K562 (cell line): ENCODE results near the gene CAMK2G. TPM values are rescaled to one million over a fixed set of nuclear protein-coding genes. Genes with fewer than 3 reads are reported as not detected.
A peak's percentile ranks its signal among the peaks of the same experiment; 100 is the strongest.

Source experiments
- ATAC-seq: fragments of 200-7000 bp; cut with Tn5 transposase; 3 replicates; pipeline ENCODE4 v1.9.1; 2020; ENCODE audit warnings: moderate library complexity
- BruUV-seq: library from RNA; stranded (reverse); fragments of 400-500 nt; replicated peaks from 2 replicates; lab custom pipeline; 2021; lab: Mats Ljungman, UMichigan
- CTCF ChIA-PET: fragments of 300-600 bp; formaldehyde crosslinking; extraction: SDS; loops from one replicate; lab custom pipeline; 2021; ENCODE audit warnings: low intra/inter-chr PET ratio; lab: Yijun Ruan, JAX
- POLR2A ChIA-PET: fragments of 300-600, 350-650 bp; sonication (Branson Sonifier 250); formaldehyde crosslinking; extraction: SDS; loops from one replicate; lab custom pipeline; 2021; ENCODE audit warnings: antibody characterized with exemption, inconsistent platforms; lab: Yijun Ruan, JAX
- DNase-seq, 4 experiments: peaks; one replicate each; pipeline versions ENCODE4 v3.0.0 to v3.0.0-alpha.2; 2011 to 2018; ENCODE audit warnings: low spot score in 3 of 4, mixed read lengths in 3 of 4; ENCODE audit errors: extremely low read depth in 1 of 4
- FAIRE-seq: peaks from 2 replicates; lab custom pipeline; 2011; peaks lifted over from hg19 to GRCh38; lab: Jason Lieb, UNC
- H2AFZ ChIP-seq: 2 replicates; pipeline ENCODE4 v1.6.0; 2011; ENCODE audit warnings: low read depth, low read length, control low read depth, inconsistent platforms
- H3K27ac ChIP-seq: fragments of 200-600 bp; 3 replicates; pipeline ENCODE4 v1.8.0; 2011; ENCODE audit warnings: low read depth, mild to moderate bottlenecking, control low read depth, inconsistent platforms, low read length, moderate library complexity, mixed read lengths; ENCODE audit errors: extremely low read depth
- H3K27me3 ChIP-seq, 2 experiments: fragments of 300-600 bp in 1 of 2; 2 replicates in 1 of 2; 3 replicates in 1 of 2; pipeline versions ENCODE4 v1.6.0 to v1.8.0; 2011; ENCODE audit warnings: inconsistent platforms in 2 of 2, low read length in 2 of 2, mild to moderate bottlenecking in 1 of 2, mixed read lengths in 1 of 2, moderate library complexity in 1 of 2; ENCODE audit not compliant: control insufficient read depth in 2 of 2, insufficient read depth in 2 of 2
- H3K36me3 ChIP-seq: fragments of 300-600 bp; 3 replicates; pipeline ENCODE4 v1.8.0; 2011; ENCODE audit warnings: mild to moderate bottlenecking, low read length, inconsistent platforms; ENCODE audit not compliant: control insufficient read depth, insufficient read depth
- H3K4me1 ChIP-seq, 2 experiments: fragments of 200-600 bp in 1 of 2; replicated peaks in 1 of 2; 2 replicates in 1 of 2; 3 replicates in 1 of 2; pipeline versions ENCODE4 v1.5.1 to v1.8.0; 2011; ENCODE audit warnings: inconsistent platforms in 2 of 2, low read length in 2 of 2, mild to moderate bottlenecking in 1 of 2, mixed read lengths in 1 of 2, moderate library complexity in 1 of 2; ENCODE audit not compliant: control insufficient read depth in 2 of 2, insufficient read depth in 2 of 2
- H3K4me2 ChIP-seq: 2 replicates; pipeline ENCODE4 v1.6.1; 2011; ENCODE audit warnings: low read length, control low read depth, inconsistent platforms, mixed read lengths; ENCODE audit not compliant: insufficient read depth
- H3K4me3 ChIP-seq: fragments of 200-600 bp; sonication (generic), shearing (Covaris generic); 2 replicates; pipeline ENCODE4 v1.5.1; 2016; ENCODE audit warnings: control low read depth, inconsistent platforms
- H3K79me2 ChIP-seq: fragments of 200-600 bp; 3 replicates; pipeline ENCODE4 v1.8.0; 2011; ENCODE audit warnings: low read length, inconsistent platforms; ENCODE audit not compliant: control insufficient read depth, insufficient read depth
- H3K9ac ChIP-seq, 2 experiments: 2 replicates each; pipeline versions ENCODE4 v1.6.0 to v1.6.1; 2011; ENCODE audit warnings: low read depth in 2 of 2, low read length in 2 of 2, control low read depth in 1 of 2, inconsistent platforms in 1 of 2, mild to moderate bottlenecking in 1 of 2, mixed read lengths in 1 of 2; ENCODE audit not compliant: insufficient read depth in 1 of 2
- H3K9me1 ChIP-seq: one replicate; pipeline ENCODE4 v1.6.0; 2011; ENCODE audit warnings: inconsistent platforms, mild to moderate bottlenecking, low read length, moderate library complexity; ENCODE audit not compliant: control insufficient read depth, insufficient read depth
- H3K9me3 ChIP-seq: replicated peaks from 2 replicates; pipeline ENCODE4 v1.5.1; 2011; ENCODE audit warnings: low read depth, low read length, inconsistent platforms; ENCODE audit not compliant: control insufficient read depth, insufficient read depth
- H4K20me1 ChIP-seq: replicated peaks from 2 replicates; pipeline ENCODE4 v1.6.1; 2011; ENCODE audit warnings: low read length, inconsistent platforms, mixed read lengths; ENCODE audit not compliant: control insufficient read depth, insufficient read depth
- CBX1 ChIP-seq: sonication (generic); IDR thresholded peaks from 2 replicates; pipeline ENCODE4 v1.6.1; 2016; ENCODE audit warnings: antibody characterized with exemption, low read depth, mild to moderate bottlenecking
- ELF4 ChIP-seq: fragments of 450-650 bp; formaldehyde crosslinking; IDR thresholded peaks from 2 replicates; pipeline ENCODE4 v1.4.0; 2022; ENCODE audit warnings: missing genetic modification characterization
- ESRRB ChIP-seq: fragments of 250-450 bp; sonication (Bioruptor Pico); IDR thresholded peaks from 2 replicates; pipeline ENCODE4 v1.5.0; 2020; ENCODE audit warnings: mild to moderate bottlenecking, moderate library complexity, borderline replicate concordance
- HMG20B ChIP-seq: fragments of 250-450 bp; sonication (Bioruptor Pico); IDR thresholded peaks from 2 replicates; pipeline ENCODE4 v1.5.0; 2021; ENCODE audit warnings: mild to moderate bottlenecking
- ILF3 ChIP-seq: fragments of 450-650 bp; IDR thresholded peaks from 2 replicates; pipeline ENCODE4 v1.6.1; 2018; ENCODE audit warnings: antibody characterized with exemption, mild to moderate bottlenecking, moderate library complexity, borderline replicate concordance
- MYNN ChIP-seq, 2 experiments: sonication (generic); formaldehyde crosslinking in 1 of 2; IDR thresholded peaks; 2 replicates each; pipeline versions ENCODE4 v1.5.0 to v1.6.1; 2016 to 2020; ENCODE audit warnings: antibody characterized with exemption in 1 of 2, missing genetic modification reagents in 1 of 2
- POLR2G ChIP-seq: fragments of 200-400 bp; formaldehyde crosslinking; IDR thresholded peaks from 2 replicates; pipeline ENCODE4 v1.6.1; 2017; ENCODE audit warnings: low read depth, mild to moderate bottlenecking, antibody characterized with exemption, low read length, moderate library complexity
- RBFOX2 ChIP-seq: fragments of 200-400 bp; formaldehyde crosslinking; IDR thresholded peaks from 2 replicates; pipeline ENCODE4 v1.6.1; 2017; ENCODE audit warnings: low read depth, mild to moderate bottlenecking, low read length, moderate library complexity
- RBM22 ChIP-seq: fragments of 200-400 bp; formaldehyde crosslinking; IDR thresholded peaks from 2 replicates; pipeline ENCODE4 v1.6.1; 2018; ENCODE audit warnings: low read length, low read depth; ENCODE audit not compliant: poor library complexity, severe bottlenecking
- SMAD3 ChIP-seq: fragments of 450-650 bp; formaldehyde crosslinking; conservative IDR thresholded peaks from 2 replicates; pipeline ENCODE4 v1.4.0; 2020; ENCODE audit warnings: mild to moderate bottlenecking
- SRF ChIP-seq, 2 experiments: fragments of 250-450, 450-650 bp in 1 of 2; sonication (Bioruptor Pico) in 1 of 2; sonication (generic) in 1 of 2; formaldehyde crosslinking; IDR thresholded peaks; 2 replicates each; pipeline versions ENCODE4 v1.5.0 to v1.5.1; 2020 to 2022; ENCODE audit warnings: mild to moderate bottlenecking in 1 of 2, missing genetic modification reagents in 1 of 2
- SRSF1 ChIP-seq: fragments of 200-400 bp; formaldehyde crosslinking; IDR thresholded peaks from 2 replicates; pipeline ENCODE4 v1.6.1; 2017; ENCODE audit warnings: mild to moderate bottlenecking, low read depth, low read length, moderate library complexity
- ZNF3 ChIP-seq: fragments of 250-450 bp; sonication (Bioruptor Pico); IDR thresholded peaks from 2 replicates; pipeline ENCODE4 v1.5.0; 2021; ENCODE audit warnings: mild to moderate bottlenecking, moderate library complexity
- ZNF41 ChIP-seq: fragments of 250-450 bp; sonication (Bioruptor Pico); conservative IDR thresholded peaks from 2 replicates; pipeline ENCODE4 v1.4.0; 2020; ENCODE audit warnings: mild to moderate bottlenecking
- ZSCAN32 ChIP-seq: fragments of 450-650 bp; formaldehyde crosslinking; IDR thresholded peaks from 2 replicates; pipeline ENCODE4 v1.4.0; 2020; ENCODE audit warnings: mild to moderate bottlenecking, moderate library complexity
- WGBS: fragments of 100-300 bp; shearing (Covaris generic); methylation state at CpG from one replicate; pipeline ENCODE4 v1.1.6; 2016; ENCODE audit warnings: low coverage, mixed read lengths; ENCODE audit not compliant: insufficient coverage; ENCODE audit errors: missing lambda C conversion rate; 5-methylcytosine and 5-hydroxymethylcytosine counted together
- in situ Hi-C: fragments of 300-500 bp; cut with MboI; formaldehyde crosslinking; loops from 4 replicates; pipeline ENCODE4 v1.15.0; 2018; ENCODE audit warnings: inconsistent platforms, mixed read lengths
- intact Hi-C: fragments of 100-400 bp; cut with micrococcal nuclease; formaldehyde crosslinking; loops from 2 replicates; pipeline ENCODE4 v1.14.2; 2022
- polyA plus RNA-seq, 8 experiments: library from polyadenylated mRNA; depleted of rRNA in 4 of 8; stranded (reverse) in 5 of 8; unstranded in 3 of 8; fragments of >200 nt; fragmentation: Nextera tagmentation in 2 of 8; fragmentation: Illumina TruSeq in 1 of 8; extraction: Ambion mirVana in 2 of 8; extraction: Trizol in 1 of 8; gene quantifications; 2 replicates each; pipeline versions ENCODE4 v1.2.1 to v1.2.3, GENCODE V29; 2011 to 2014; ENCODE audit warnings: inconsistent platforms in 1 of 8, missing spikeins in 1 of 8
- total RNA-seq, 7 experiments: library from RNA; depleted of rRNA in 6 of 7; stranded (reverse); fragments of >200 nt in 6 of 7; fragmentation: Illumina TruSeq in 2 of 7; extraction: Trizol in 2 of 7; gene quantifications; 2 replicates each; pipeline versions ENCODE4 v1.2.1 to v1.2.3, GENCODE V29; 2011 to 2021; ENCODE audit warnings: low replicate concordance in 1 of 7
- TF ChIP-seq, protein P1 (sequence below): fragments of 450-650 bp; formaldehyde crosslinking; IDR thresholded peaks from 2 replicates; pipeline ENCODE4 v1.4.0; 2020; ENCODE audit warnings: mild to moderate bottlenecking, mixed read lengths
- TF ChIP-seq, protein P2 (sequence below): IDR thresholded peaks from 3 replicates; pipeline ENCODE4 v1.6.1; 2011; ENCODE audit warnings: borderline replicate concordance, mild to moderate bottlenecking, moderate library complexity; ENCODE audit not compliant: insufficient read length; ENCODE audit errors: extremely low read depth

CAMK2G gene
- total and polyA plus RNA-seq, 9 of the 15 experiments (the other 6 are each of a cell fraction or from before 2014, with no cell fraction given) = 9.0 to 37.9 (median 32.6) TPM

DNA sequence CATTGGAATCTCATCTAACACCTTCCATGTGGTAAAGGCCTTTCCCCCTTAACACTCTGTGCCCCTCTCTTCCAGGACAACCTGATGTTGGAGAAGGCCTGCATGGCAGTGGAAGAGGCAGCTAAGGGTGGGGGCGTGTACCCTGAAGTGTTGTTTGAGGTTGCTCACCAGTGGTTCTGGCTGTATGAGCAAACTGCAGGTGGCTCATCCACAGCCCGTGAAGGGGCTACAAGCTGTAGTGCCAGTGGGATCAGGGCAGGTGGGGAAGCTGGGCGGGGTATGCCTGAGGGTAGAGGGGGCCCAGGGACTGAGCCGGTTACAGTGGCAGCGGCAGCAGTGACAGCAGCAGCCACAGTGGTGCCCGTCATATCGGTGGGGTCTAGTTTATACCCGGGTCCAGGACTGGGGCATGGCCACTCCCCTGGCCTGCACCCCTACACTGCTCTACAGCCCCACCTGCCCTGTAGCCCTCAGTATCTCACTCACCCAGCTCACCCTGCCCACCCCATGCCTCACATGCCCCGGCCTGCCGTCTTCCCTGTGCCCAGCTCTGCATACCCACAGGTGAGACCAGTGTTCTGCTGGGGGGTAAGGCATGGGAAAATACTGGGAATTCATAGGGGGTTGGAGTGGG, 75.3 kb downstream of the CAMK2G start:
- no peak overlapping the region for H3K4me2 ChIP-seq
- 90% methylated on average over 10 of the region's 10 CpGs for WGBS
- no peak overlapping the region for H2AFZ ChIP-seq
- no peaks in the 10 kb centered on the region for H3K79me2 ChIP-seq
- intact Hi-C loops (no loop called here), in situ Hi-C loops (no loop called here)
- no TSS peak for BruUV-seq
- peaks cover 0 to 10% of the 10 kb centered on the region in 2 experiments; a peak in 2 of 5 replicates for H3K4me1 ChIP-seq
- H3K27ac ChIP-seq = no peak overlapping the region
- no peaks in the 10 kb centered on the region for H3K27me3 ChIP-seq
- H3K9me1 ChIP-seq = peaks cover 8% of the 10 kb centered on the region
- ChIA-PET CTCF (no interaction called here), POLR2A (interaction anchor here (0.5 to 9.0 kb wide), 5 partner anchors 8 to 1164 kb away, joined by 3 to 61 read pairs (median 4); partner anchors contain the start of gene ZSWIM8)
- no peak for DNase-seq
- H3K4me3 ChIP-seq = no peak overlapping the region
- no peak overlapping the region for H3K9ac ChIP-seq
- peaks cover 92% of the 10 kb centered on the region for H3K36me3 ChIP-seq
- H3K9me3 ChIP-seq = no peaks in the 10 kb centered on the region
- no peaks in the 10 kb centered on the region; the same call in none of the 2 replicates for H4K20me1 ChIP-seq
- no peak for FAIRE-seq
- ATAC-seq = peak; percentile 19
- TF ChIP-seq ZSCAN32 (CRISPR knock-in tag) (0 out of 2 replicates have a peak, but pooled peaks have one; percentile 7), HMG20B (0 out of 2 replicates have a peak, but pooled peaks have one; percentile 14), CBX1 (peak; percentile 28; the same call in 1 of the 2 replicates), ILF3 (no peak), SMAD3 (CRISPR knock-in tag) (0 out of 2 replicates have a peak, but pooled peaks have one; percentile 10), RBFOX2 (peak; percentile 39), ELF4 (CRISPR knock-in tag) (peak; percentile 32; the same call in 1 of the 2 replicates), POLR2G (peak; percentile 73), ZNF41 (CRISPR knock-in tag) (0 out of 2 replicates have a peak, but pooled peaks have one; percentile 6), RBM22 (peak; percentile 26), ZNF3 (CRISPR knock-in tag) (no peak), MYNN (IDR thresholded peaks at IDR 0.05) (peak; percentile 44; the same call in 1 of the 2 replicates), MYNN (CRISPR knock-in tag; IDR thresholded peaks at IDR 0.05) (no peak), ESRRB (CRISPR knock-in tag) (0 out of 2 replicates have a peak, but pooled peaks have one; percentile 14), SRSF1 (no peak), SRF (CRISPR knock-in tag; IDR thresholded peaks at IDR 0.05) (0 out of 4 replicates have a peak, but pooled peaks of 1 of the 2 experiments have one; percentile 3)
- TF ChIP-seq, protein P1, sequence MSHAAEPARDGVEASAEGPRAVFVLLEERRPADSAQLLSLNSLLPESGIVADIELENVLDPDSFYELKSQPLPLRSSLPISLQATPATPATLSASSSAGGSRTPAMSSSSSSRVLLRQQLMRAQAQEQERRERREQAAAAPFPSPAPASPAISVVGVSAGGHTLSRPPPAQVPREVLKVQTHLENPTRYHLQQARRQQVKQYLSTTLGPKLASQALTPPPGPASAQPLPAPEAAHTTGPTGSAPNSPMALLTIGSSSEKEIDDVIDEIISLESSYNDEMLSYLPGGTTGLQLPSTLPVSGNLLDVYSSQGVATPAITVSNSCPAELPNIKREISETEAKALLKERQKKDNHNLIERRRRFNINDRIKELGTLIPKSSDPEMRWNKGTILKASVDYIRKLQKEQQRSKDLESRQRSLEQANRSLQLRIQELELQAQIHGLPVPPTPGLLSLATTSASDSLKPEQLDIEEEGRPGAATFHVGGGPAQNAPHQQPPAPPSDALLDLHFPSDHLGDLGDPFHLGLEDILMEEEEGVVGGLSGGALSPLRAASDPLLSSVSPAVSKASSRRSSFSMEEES (CRISPR knock-in tag) = no peak
- TF ChIP-seq, protein P2, sequence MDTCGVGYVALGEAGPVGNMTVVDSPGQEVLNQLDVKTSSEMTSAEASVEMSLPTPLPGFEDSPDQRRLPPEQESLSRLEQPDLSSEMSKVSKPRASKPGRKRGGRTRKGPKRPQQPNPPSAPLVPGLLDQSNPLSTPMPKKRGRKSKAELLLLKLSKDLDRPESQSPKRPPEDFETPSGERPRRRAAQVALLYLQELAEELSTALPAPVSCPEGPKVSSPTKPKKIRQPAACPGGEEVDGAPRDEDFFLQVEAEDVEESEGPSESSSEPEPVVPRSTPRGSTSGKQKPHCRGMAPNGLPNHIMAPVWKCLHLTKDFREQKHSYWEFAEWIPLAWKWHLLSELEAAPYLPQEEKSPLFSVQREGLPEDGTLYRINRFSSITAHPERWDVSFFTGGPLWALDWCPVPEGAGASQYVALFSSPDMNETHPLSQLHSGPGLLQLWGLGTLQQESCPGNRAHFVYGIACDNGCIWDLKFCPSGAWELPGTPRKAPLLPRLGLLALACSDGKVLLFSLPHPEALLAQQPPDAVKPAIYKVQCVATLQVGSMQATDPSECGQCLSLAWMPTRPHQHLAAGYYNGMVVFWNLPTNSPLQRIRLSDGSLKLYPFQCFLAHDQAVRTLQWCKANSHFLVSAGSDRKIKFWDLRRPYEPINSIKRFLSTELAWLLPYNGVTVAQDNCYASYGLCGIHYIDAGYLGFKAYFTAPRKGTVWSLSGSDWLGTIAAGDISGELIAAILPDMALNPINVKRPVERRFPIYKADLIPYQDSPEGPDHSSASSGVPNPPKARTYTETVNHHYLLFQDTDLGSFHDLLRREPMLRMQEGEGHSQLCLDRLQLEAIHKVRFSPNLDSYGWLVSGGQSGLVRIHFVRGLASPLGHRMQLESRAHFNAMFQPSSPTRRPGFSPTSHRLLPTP = no peak
